Spleen (tissue), 11 donors: ENCODE data around the gene FAS. TPM values are rescaled to one million over a fixed set of nuclear protein-coding genes. Genes with fewer than 3 reads are reported as not detected.

Experiments
- DNase-seq: peaks from one replicate; pipeline ENCODE4 v3.0.0-alpha.2; 2020
- H3K27ac ChIP-seq, 8 donors: fragments of 200-600 bp; sonication (generic) in 7 of 8; 1 replicate in 4 of 8; 2 replicates in 4 of 8; pipeline versions ENCODE4 v1.5.0 to v1.8.0; 2016 to 2021; ENCODE audit warnings: inconsistent platforms in 4 of 8, mild to moderate bottlenecking in 4 of 8, moderate library complexity in 1 of 8
- H3K27me3 ChIP-seq, 7 donors: fragments of 200-600 bp; sonication (generic) in 6 of 7; replicated peaks in 1 of 7; 1 replicate in 4 of 7; 2 replicates in 3 of 7; pipeline versions ENCODE4 v1.5.0 to v1.8.0; 2016 to 2021; ENCODE audit warnings: inconsistent platforms in 3 of 7, mild to moderate bottlenecking in 1 of 7
- H3K36me3 ChIP-seq, 6 donors: fragments of 200-600 bp; sonication (generic) in 5 of 6; 1 replicate in 4 of 6; 2 replicates in 2 of 6; pipeline versions ENCODE4 v1.5.0 to v1.8.0; 2016 to 2021; ENCODE audit warnings: inconsistent platforms in 2 of 6
- H3K4me1 ChIP-seq, 6 donors: fragments of 200-600 bp; sonication (generic) in 5 of 6; 1 replicate in 3 of 6; 2 replicates in 3 of 6; pipeline versions ENCODE4 v1.5.0 to v1.8.0; 2016 to 2021; ENCODE audit warnings: inconsistent platforms in 3 of 6
- H3K4me3 ChIP-seq, 8 donors: fragments of 200-600 bp; sonication (generic) in 7 of 8; 1 replicate in 4 of 8; 2 replicates in 4 of 8; pipeline versions ENCODE4 v1.5.0 to v1.8.0; 2016 to 2021; ENCODE audit warnings: inconsistent platforms in 4 of 8, mild to moderate bottlenecking in 4 of 8, moderate library complexity in 2 of 8
- H3K9me3 ChIP-seq, 8 donors: fragments of 200-600 bp; sonication (generic) in 7 of 8; 1 replicate in 4 of 8; 2 replicates in 4 of 8; pipeline versions ENCODE4 v1.5.0 to v1.8.0; 2016 to 2021; ENCODE audit warnings: inconsistent platforms in 4 of 8
- CTCF ChIP-seq, 11 experiments: fragments of 200-600 bp in 7 of 11; fragments of 450-650 bp in 4 of 11; sonication (generic) in 4 of 11; IDR thresholded peaks in 8 of 11; conservative IDR thresholded peaks in 3 of 11; 1 replicate in 7 of 11; 2 replicates in 4 of 11; pipeline versions ENCODE4 v1.4.0 to v1.8.0; 2016 to 2021; ENCODE audit warnings: antibody characterized with exemption in 11 of 11, inconsistent platforms in 4 of 11, mild to moderate bottlenecking in 1 of 11
- POLR2A ChIP-seq, 3 donors: fragments of 450-650 bp; IDR thresholded peaks; one replicate each; pipeline ENCODE4 v1.5.1; 2017; ENCODE audit warnings: antibody characterized with exemption in 3 of 3, mild to moderate bottlenecking in 1 of 3
- POLR2AphosphoS5 ChIP-seq, 3 donors: sonication (generic); formaldehyde crosslinking; IDR thresholded peaks; one replicate each; pipeline ENCODE4 v1.5.1; 2017; ENCODE audit warnings: antibody characterized with exemption in 3 of 3
- WGBS, 5 donors: extraction: QIAGEN DNeasy Blood & Tissue Kit in 3 of 5; methylation state at CpG; one replicate each; pipeline versions ENCODE4 v1.1.5 to v1.1.7; 2013 to 2018; 5-methylcytosine and 5-hydroxymethylcytosine counted together
- intact Hi-C: fragments of 100-400 bp; cut with DNase I; formaldehyde crosslinking; loops from one replicate; pipeline ENCODE4 v1.15.0; 2023; ENCODE audit warnings: low total_unique reads
- polyA plus RNA-seq, 3 donors: library from polyadenylated mRNA; stranded (reverse); fragments of 200-250 nt; gene quantifications; one replicate each; pipeline ENCODE4 v1.2.1, GENCODE V29; 2013
- total RNA-seq, 7 donors: library from RNA; depleted of rRNA in 3 of 7; stranded (reverse); fragments of >200 nt in 3 of 7; fragmentation: NEBNext Ultra II Directional in 4 of 7; extraction: Animal tissue kit (Norgen Biotek cat#: 25700) in 4 of 7; gene quantifications; one replicate each; pipeline versions ENCODE4 v1.1.0 to v1.2.1, GENCODE V29; 2016 to 2021
- donor health status: healthy with polysubstance abuse.
- donor health status: DM: no; HTN: no; CAD: no; lungs with moderate emphysema.
- donor health status: DM: no; HTN: no; CAD: no.
- donor health status: Bipolar disorder and iron deficiency.
- donor health status: healthy.
- donor health status: DM: no; HTN: no; CAD: no.
- donor health status: DM: yes; HTN: yes; CAD: no.

FAS gene
- total and polyA plus RNA-seq, 10 donors: 7.6 to 50.6 (median 30.6) TPM

DNA sequence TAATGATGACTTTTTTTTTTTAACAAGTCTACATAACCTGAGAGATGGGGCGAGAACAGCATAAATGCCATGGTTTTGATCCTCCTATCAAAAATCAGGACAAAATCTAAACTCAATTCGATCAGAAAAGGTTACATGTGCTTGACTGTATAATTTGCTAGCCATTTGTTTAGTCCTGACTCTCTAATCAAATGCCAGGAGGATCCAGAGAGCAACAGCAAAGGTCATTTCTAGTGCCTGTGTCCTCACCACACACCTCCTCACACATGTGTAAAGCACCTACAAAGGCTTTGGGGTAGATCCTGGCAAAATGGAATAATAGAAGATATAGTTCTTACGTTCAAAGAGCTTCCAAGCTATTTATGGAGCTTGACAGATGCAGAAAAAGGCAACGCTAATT lies 11.0 kb upstream of the FAS start:
- H3K27me3 ChIP-seq: no peaks in the 10 kb centered on the region
- no peaks in the 10 kb centered on the region for H3K9me3 ChIP-seq
- TF ChIP-seq POLR2AphosphoS5 (IDR thresholded peaks at IDR 0.05) (no peak), POLR2A (IDR thresholded peaks at IDR 0.05) (no peak), CTCF (IDR thresholded peaks at IDR 0.05 in 8 of 11, conservative IDR thresholded peaks at IDR 0.05 in 3 of 11) (no peak)
- DNase-seq: no peak
- H3K4me1 ChIP-seq: peaks cover 2 to 69% (median 12%) of the 10 kb centered on the region in 6 donors
- H3K4me3 ChIP-seq: no peak overlapping the region
- WGBS, 5 donors: 89 to 93% (median 93%) methylated on average over 4 of the region's 4 CpGs
- H3K27ac ChIP-seq: peak overlapping the region; percentile 1 to 65 (median 32)
- intact Hi-C loops: loop anchor here (10.0 kb wide), 1 partner anchor 95 kb away; the partner anchor contains the start of gene STAMBPL1
- no peaks in the 10 kb centered on the region for H3K36me3 ChIP-seq

GRCh38 chr10:88980247-88980646 lies 10.4 kb upstream of the FAS start:
- Histone ChIP-seq H3K27ac (peak overlapping the region in 7 of 8 donors; percentile 33 to 65 (median 46)), H3K4me3 (no peak overlapping the region), H3K36me3 (no peaks in the 10 kb centered on the region), H3K4me1 (peaks cover 0 to 71% (median 10%) of the 10 kb centered on the region in 6 donors), H3K27me3 (no peaks in the 10 kb centered on the region), H3K9me3 (no peaks in the 10 kb centered on the region)
- TF ChIP-seq POLR2AphosphoS5 (IDR thresholded peaks at IDR 0.05): no peak
- TF ChIP-seq POLR2A (IDR thresholded peaks at IDR 0.05): no peak
- TF ChIP-seq CTCF (IDR thresholded peaks at IDR 0.05 in 8 of 11, conservative IDR thresholded peaks at IDR 0.05 in 3 of 11): no peak
- DNase-seq: no peak
- intact Hi-C loops: loop anchor here (10.0 kb wide), 1 partner anchor 95 kb away; the partner anchor contains the start of gene STAMBPL1
- WGBS, 5 donors: 79 to 94% (median 91%) methylated on average over 4 of the region's 4 CpGs

DNA sequence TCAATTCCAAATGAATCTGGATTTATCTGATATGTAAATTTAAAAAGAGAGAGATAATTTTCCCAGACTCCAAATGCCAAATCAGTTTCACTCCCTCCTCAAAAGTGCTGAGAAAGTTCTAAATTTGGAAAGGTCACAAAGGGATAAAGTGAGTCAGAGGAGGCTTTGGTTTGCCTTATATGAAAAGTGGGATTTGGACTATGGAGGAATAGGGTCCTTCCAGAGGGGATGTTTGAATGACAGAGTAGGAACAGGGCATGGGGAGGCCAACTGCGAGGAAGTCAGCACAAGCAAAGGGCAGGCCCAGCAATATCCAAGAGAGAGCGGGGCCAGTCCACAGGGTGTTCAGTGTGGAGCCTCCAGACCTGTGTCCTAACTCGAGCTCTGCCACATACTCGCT lies 9.8 kb upstream of the FAS start:
- no peak for DNase-seq
- TF ChIP-seq POLR2AphosphoS5 (IDR thresholded peaks at IDR 0.05) (no peak), POLR2A (IDR thresholded peaks at IDR 0.05) (no peak), CTCF (IDR thresholded peaks at IDR 0.05 in 8 of 11, conservative IDR thresholded peaks at IDR 0.05 in 3 of 11) (no peak)
- Histone ChIP-seq H3K27me3 (no peaks in the 10 kb centered on the region), H3K9me3 (no peaks in the 10 kb centered on the region), H3K4me1 (peaks cover 0 to 70% (median 9%) of the 10 kb centered on the region in 6 donors), H3K36me3 (no peaks in the 10 kb centered on the region), H3K4me3 (no peak overlapping the region), H3K27ac (peak overlapping the region in 7 of 8 donors; percentile 33 to 65 (median 46))
- WGBS, 5 donors: 59 to 93% (median 68%) methylated on average over 4 of the region's 4 CpGs
- intact Hi-C loops: loop anchor here (10.0 kb wide), 1 partner anchor 96 kb away; the partner anchor contains the start of gene STAMBPL1

DNA sequence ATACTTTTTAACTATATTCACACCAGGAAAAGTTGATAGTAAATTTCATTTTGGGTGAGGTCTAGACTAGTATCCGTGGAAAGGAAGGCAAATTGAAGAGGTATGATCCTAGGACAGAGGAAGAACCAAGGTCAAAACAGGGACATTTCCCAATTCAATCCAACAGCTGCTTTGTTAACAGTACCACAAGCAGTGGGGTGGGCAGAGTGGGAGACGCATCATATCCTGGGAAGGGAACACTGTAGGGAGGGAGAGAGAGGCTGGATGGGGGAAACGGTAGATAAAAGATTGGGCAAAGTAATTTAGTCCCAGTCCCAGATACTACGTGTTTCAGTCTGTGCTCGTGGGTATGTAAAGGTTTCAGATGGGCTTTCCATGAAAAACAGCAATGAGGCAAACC lies 9.2 kb upstream of the FAS start:
- Histone ChIP-seq H3K27ac (peak overlapping the region in 5 of 8 donors; percentile 33 to 65 (median 59)), H3K9me3 (peaks cover 0 to 5% (median under 1%) of the 10 kb centered on the region in 8 donors), H3K27me3 (no peaks in the 10 kb centered on the region), H3K4me1 (peaks cover 0 to 68% (median 8%) of the 10 kb centered on the region in 6 donors), H3K4me3 (no peak overlapping the region), H3K36me3 (no peaks in the 10 kb centered on the region)
- intact Hi-C loops: loop anchor here (10.0 kb wide), 1 partner anchor 97 kb away; the partner anchor contains the start of gene STAMBPL1
- 66 to 78% (median 73%) methylated on average over 5 of the region's 5 CpGs for whole genome bisulfite sequencing, 5 donors
- DNase-seq: no peak
- no peak for TF ChIP-seq CTCF (IDR thresholded peaks at IDR 0.05 in 8 of 11, conservative IDR thresholded peaks at IDR 0.05 in 3 of 11)
- TF ChIP-seq POLR2AphosphoS5 (IDR thresholded peaks at IDR 0.05): peak in 1 of 3 donors; percentile 29
